H9 (cell line): ENCODE measurements around the gene LOXHD1. TPM values are rescaled to one million over a fixed set of nuclear protein-coding genes. Genes with fewer than 3 reads are reported as not detected.

ENCODE experiments used
- DNase-seq: peaks from one replicate; pipeline ENCODE4 v3.0.0-alpha.2; 2017
- H2AFZ ChIP-seq: one replicate; pipeline ENCODE4 v1.6.1; 2013; ENCODE audit warnings: mild to moderate bottlenecking, low read length, control low read depth, moderate library complexity
- H2AK5ac ChIP-seq: 2 replicates; pipeline ENCODE4 v1.6.1; 2013; ENCODE audit warnings: low read length, control low read depth, mixed read lengths; ENCODE audit not compliant: insufficient read length
- H2BK120ac ChIP-seq: one replicate; pipeline ENCODE4 v1.6.1; 2013; ENCODE audit warnings: low read depth, mild to moderate bottlenecking, low read length, control low read depth, inconsistent platforms; ENCODE audit not compliant: poor library complexity, severe bottlenecking
- H2BK12ac ChIP-seq: 2 replicates; pipeline ENCODE4 v1.6.1; 2013; ENCODE audit warnings: low read length, control low read depth, mixed read lengths, low read depth; ENCODE audit not compliant: insufficient read length
- H2BK15ac ChIP-seq: 2 replicates; pipeline ENCODE4 v1.6.1; 2013; ENCODE audit warnings: low read depth, low read length, control low read depth
- H2BK20ac ChIP-seq: one replicate; pipeline ENCODE4 v1.6.1; 2013; ENCODE audit warnings: low read depth, mild to moderate bottlenecking, low read length, control low read depth, inconsistent platforms; ENCODE audit not compliant: poor library complexity, severe bottlenecking
- H2BK5ac ChIP-seq: 2 replicates; pipeline ENCODE4 v1.6.1; 2013; ENCODE audit warnings: low read length, control low read depth, mixed read lengths; ENCODE audit not compliant: insufficient read length
- H3K14ac ChIP-seq: 2 replicates; pipeline ENCODE4 v1.6.1; 2013; ENCODE audit warnings: low read length, control low read depth; ENCODE audit not compliant: insufficient read depth
- H3K18ac ChIP-seq: 2 replicates; pipeline ENCODE4 v1.6.1; 2013; ENCODE audit warnings: low read depth, mild to moderate bottlenecking, mixed read lengths, low read length, control low read depth; ENCODE audit not compliant: insufficient read length
- H3K23ac ChIP-seq: 2 replicates; pipeline ENCODE4 v1.6.1; 2013; ENCODE audit warnings: low read length, control low read depth, mixed read lengths, low read depth; ENCODE audit not compliant: insufficient read length
- H3K23me2 ChIP-seq: 2 replicates; pipeline ENCODE4 v1.6.1; 2013; ENCODE audit warnings: low read depth, mild to moderate bottlenecking, mixed read lengths, low read length, control low read depth; ENCODE audit not compliant: insufficient read length, poor library complexity, severe bottlenecking
- H3K27ac ChIP-seq: 2 replicates; pipeline ENCODE4 v1.5.1; 2013; ENCODE audit warnings: low read length, control low read depth, mixed read lengths, low read depth; ENCODE audit not compliant: insufficient read length
- H3K27me3 ChIP-seq: 2 replicates; pipeline ENCODE4 v1.6.1; 2013; ENCODE audit warnings: low read length, control low read depth, inconsistent platforms; ENCODE audit not compliant: insufficient read depth
- H3K4ac ChIP-seq: 2 replicates; pipeline ENCODE4 v1.6.1; 2013; ENCODE audit warnings: low read depth, mild to moderate bottlenecking, control low read depth, inconsistent platforms, low read length, moderate library complexity
- H3K4me1 ChIP-seq: 2 replicates; pipeline ENCODE4 v1.6.1; 2013; ENCODE audit warnings: low read length, control low read depth, inconsistent platforms; ENCODE audit not compliant: insufficient read depth
- H3K4me2 ChIP-seq: 2 replicates; pipeline ENCODE4 v1.6.1; 2013; ENCODE audit warnings: low read length, control low read depth, mixed read lengths; ENCODE audit not compliant: insufficient read length, insufficient read depth
- H3K56ac ChIP-seq: 2 replicates; pipeline ENCODE4 v1.6.1; 2013; ENCODE audit warnings: low read depth, mild to moderate bottlenecking, mixed read lengths, low read length, control low read depth; ENCODE audit not compliant: insufficient read length
- H3K79me1 ChIP-seq: 2 replicates; pipeline ENCODE4 v1.6.1; 2013; ENCODE audit warnings: low read depth, mild to moderate bottlenecking, moderate library complexity, low read length, control low read depth, inconsistent platforms; ENCODE audit not compliant: insufficient read depth, poor library complexity, severe bottlenecking
- H3K79me2 ChIP-seq: 2 replicates; pipeline ENCODE4 v1.6.1; 2013; ENCODE audit warnings: low read length, control low read depth, inconsistent platforms; ENCODE audit not compliant: insufficient read depth
- H3K9ac ChIP-seq: 2 replicates; pipeline ENCODE4 v1.6.1; 2013; ENCODE audit warnings: low read length, control low read depth, mixed read lengths; ENCODE audit not compliant: insufficient read length; ENCODE audit errors: extremely low read depth
- H3K9me3 ChIP-seq: one replicate; pipeline ENCODE4 v1.6.1; 2013; ENCODE audit warnings: low read depth, low read length, inconsistent platforms; ENCODE audit not compliant: control insufficient read depth
- H3T11ph ChIP-seq: one replicate; pipeline ENCODE4 v1.6.1; 2013; ENCODE audit warnings: mild to moderate bottlenecking, low read length, control low read depth, inconsistent platforms
- H4K20me1 ChIP-seq: one replicate; pipeline ENCODE4 v1.6.1; 2013; ENCODE audit not compliant: control insufficient read depth, insufficient read length, insufficient read depth
- H4K5ac ChIP-seq: 2 replicates; pipeline ENCODE4 v1.6.1; 2013; ENCODE audit warnings: low read depth, mild to moderate bottlenecking, mixed read lengths, low read length, control low read depth; ENCODE audit not compliant: insufficient read length
- H4K8ac ChIP-seq: replicated peaks from 2 replicates; pipeline ENCODE4 v1.6.1; 2013; ENCODE audit warnings: low read length, control low read depth, mixed read lengths, low read depth; ENCODE audit not compliant: insufficient read length
- H4K91ac ChIP-seq: 2 replicates; pipeline ENCODE4 v1.6.1; 2013; ENCODE audit warnings: low read depth, mild to moderate bottlenecking, moderate library complexity, mixed read lengths, low read length, control low read depth; ENCODE audit not compliant: insufficient read length
- H3K27ac Mint-ChIP-seq, 3 experiments: 2 replicates in 2 of 3; 3 replicates in 1 of 3; pipeline ENCODE4 v1.8.0; 2020 to 2021; ENCODE audit warnings: mixed read lengths in 3 of 3, mild to moderate bottlenecking in 1 of 3, moderate library complexity in 1 of 3
- H3K27me3 Mint-ChIP-seq: 2 replicates; pipeline ENCODE4 v1.8.0; 2021; ENCODE audit warnings: low read depth, mild to moderate bottlenecking, moderate library complexity, mixed read lengths
- H3K36me3 Mint-ChIP-seq, 3 experiments: 2 replicates in 2 of 3; 3 replicates in 1 of 3; pipeline ENCODE4 v1.8.0; 2020 to 2021; ENCODE audit warnings: low read depth in 3 of 3, mixed read lengths in 3 of 3; ENCODE audit not compliant: insufficient read depth in 1 of 3
- H3K4me1 Mint-ChIP-seq, 2 experiments: 2 replicates each; pipeline ENCODE4 v1.8.0; 2020; ENCODE audit warnings: mixed read lengths in 2 of 2
- H3K4me3 Mint-ChIP-seq, 2 experiments: 2 replicates in 1 of 2; 3 replicates in 1 of 2; pipeline ENCODE4 v1.8.0; 2020 to 2021; ENCODE audit warnings: mild to moderate bottlenecking in 2 of 2, mixed read lengths in 2 of 2, moderate library complexity in 1 of 2
- H3K9me3 Mint-ChIP-seq, 2 experiments: 2 replicates in 1 of 2; 3 replicates in 1 of 2; pipeline ENCODE4 v1.8.0; 2020; ENCODE audit warnings: mild to moderate bottlenecking in 2 of 2, mixed read lengths in 2 of 2, moderate library complexity in 1 of 2
- CTCF ChIP-seq: fragments of 200-600 bp; sonication (generic); conservative IDR thresholded peaks from 3 replicates; pipeline ENCODE4 v1.8.0; 2021; ENCODE audit warnings: antibody characterized with exemption, mild to moderate bottlenecking
- WGBS: extraction: QIAGEN DNeasy Blood & Tissue Kit; methylation state at CpG from one replicate; pipeline ENCODE4 v1.1.7; 2013; ENCODE audit warnings: missing lambda C conversion rate, low lambda C conversion rate, mixed read lengths; ENCODE audit not compliant: insufficient read length; ENCODE audit errors: extremely low coverage; 5-methylcytosine and 5-hydroxymethylcytosine counted together
- total RNA-seq: library from RNA; stranded (reverse); gene quantifications from 2 replicates; pipeline ENCODE4 v1.2.1, GENCODE V29; 2021

The LOXHD1 gene
- total RNA-seq, 1 experiment from 2014 or later, result 0.07 TPM

- Histone ChIP-seq H2BK120ac (no peak overlapping the region), H3K9me3 (no peaks in the 10 kb centered on the region), H4K8ac (no peak overlapping the region), H2BK12ac (no peak overlapping the region), H3K56ac (no peak overlapping the region), H3K14ac (no peak overlapping the region), H3K4me1 (no peaks in the 10 kb centered on the region; the same call in 1 of the 2 replicates), H4K20me1 (no peaks in the 10 kb centered on the region), H3T11ph (no peak overlapping the region), H2AK5ac (no peak overlapping the region), H3K4ac (no peak overlapping the region), H3K27me3 (no peaks in the 10 kb centered on the region; the same call in none of the 2 replicates), H4K91ac (no peak overlapping the region), H2BK20ac (no peak overlapping the region), H2AFZ (no peak overlapping the region), H3K27ac (no peak overlapping the region), H3K23ac (no peak overlapping the region), H3K9ac (no peak overlapping the region), H3K79me1 (no peaks in the 10 kb centered on the region), H3K4me2 (no peak overlapping the region), H3K23me2 (no peaks in the 10 kb centered on the region), H3K79me2 (no peaks in the 10 kb centered on the region), H4K5ac (no peak overlapping the region), H2BK5ac (no peak overlapping the region), H3K18ac (no peak overlapping the region), H2BK15ac (no peak overlapping the region)
- no CpG with 5 or more reads among the region's 6 CpGs for WGBS
- H3K9me3 Mint-ChIP-seq, result no peaks in the 10 kb centered on the region; a peak in 1 of 5 replicates
- peaks cover 4% of the 10 kb centered on the region for H3K27me3 Mint-ChIP-seq
- peaks cover 27 to 34% of the 10 kb centered on the region in 2 experiments for H3K4me1 Mint-ChIP-seq
- no peak overlapping the region for H3K4me3 Mint-ChIP-seq
- H3K27ac Mint-ChIP-seq, result no peak overlapping the region
- DNase-seq, result no peak
- TF ChIP-seq CTCF, result no peak
- no peaks in the 10 kb centered on the region for H3K36me3 Mint-ChIP-seq
These were observed 15.3 kb upstream of the LOXHD1 start for GRCh38 chr18:46672062-46672970.
